Endothelial cell (in vitro differentiated cells): Measurements from ENCODE around the gene GARS1. TPM values are rescaled to one million over a fixed set of nuclear protein-coding genes. Genes with fewer than 3 reads are reported as not detected.
A peak's percentile ranks its signal among the peaks of the same experiment; 100 is the strongest.

ENCODE experiments used
- DNase-seq: peaks from one replicate; pipeline ENCODE4 v3.0.0; 2021; ENCODE audit warnings: low spot score
- H3K27ac Mint-ChIP-seq: one replicate; pipeline ENCODE4 v1.8.0; 2021; ENCODE audit warnings: mixed read lengths, inconsistent platforms; ENCODE audit not compliant: unreplicated experiment
- H3K27me3 Mint-ChIP-seq: one replicate; pipeline ENCODE4 v1.8.0; 2021; ENCODE audit warnings: mild to moderate bottlenecking, moderate library complexity, mixed read lengths, inconsistent platforms; ENCODE audit not compliant: unreplicated experiment
- H3K36me3 Mint-ChIP-seq: one replicate; pipeline ENCODE4 v1.8.0; 2021; ENCODE audit warnings: mild to moderate bottlenecking, low read depth, mixed read lengths, inconsistent platforms; ENCODE audit not compliant: unreplicated experiment
- H3K4me1 Mint-ChIP-seq: one replicate; pipeline ENCODE4 v1.8.0; 2021; ENCODE audit warnings: mild to moderate bottlenecking, mixed read lengths, inconsistent platforms; ENCODE audit not compliant: unreplicated experiment
- H3K4me3 Mint-ChIP-seq: one replicate; pipeline ENCODE4 v1.8.0; 2021; ENCODE audit warnings: mild to moderate bottlenecking, mixed read lengths, inconsistent platforms; ENCODE audit not compliant: unreplicated experiment
- H3K9me3 Mint-ChIP-seq: one replicate; pipeline ENCODE4 v1.8.0; 2021; ENCODE audit warnings: mixed read lengths, inconsistent platforms; ENCODE audit not compliant: unreplicated experiment
- CTCF ChIP-seq: fragments of 200-600 bp; sonication (generic); IDR thresholded peaks from one replicate; pipeline ENCODE4 v1.5.0; 2021; ENCODE audit warnings: antibody characterized with exemption; ENCODE audit not compliant: unreplicated experiment
- total RNA-seq: library from RNA; stranded (reverse); fragmentation: NEBNext Ultra II Directional; extraction: Animal tissue kit (Norgen Biotek cat#: 25700); gene quantifications from one replicate; pipeline ENCODE4 v1.2.1, GENCODE V29; 2021; ENCODE audit not compliant: unreplicated experiment

GARS1 gene
- total RNA-seq, 1 donor from 2014 or later = 91.3 TPM

GRCh38 chr7:30642789-30643188, 48.1 kb downstream of the GARS1 start:
- DNase-seq = no peak
- peaks cover 5% of the 10 kb centered on the region for H3K4me1 Mint-ChIP-seq
- H3K27me3 Mint-ChIP-seq = peaks cover 6% of the 10 kb centered on the region
- TF ChIP-seq CTCF = no peak
- no peaks in the 10 kb centered on the region for H3K9me3 Mint-ChIP-seq
- H3K4me3 Mint-ChIP-seq = peak overlapping the region; percentile 78
- peaks cover 13% of the 10 kb centered on the region for H3K36me3 Mint-ChIP-seq
- H3K27ac Mint-ChIP-seq = peak overlapping the region; percentile 77

GRCh38 chr7:30644286-30644955, 49.7 kb downstream of the GARS1 start:
- peaks cover 5% of the 10 kb centered on the region for H3K4me1 Mint-ChIP-seq
- H3K4me3 Mint-ChIP-seq = no peak overlapping the region
- no peak for DNase-seq
- TF ChIP-seq CTCF = no peak
- peaks cover 13% of the 10 kb centered on the region for H3K36me3 Mint-ChIP-seq
- no peaks in the 10 kb centered on the region for H3K9me3 Mint-ChIP-seq
- no peak overlapping the region for H3K27ac Mint-ChIP-seq
- peaks cover 7% of the 10 kb centered on the region for H3K27me3 Mint-ChIP-seq

GRCh38 chr7:30645661-30646060, 51.0 kb downstream of the GARS1 start:
- H3K36me3 Mint-ChIP-seq = peaks cover 13% of the 10 kb centered on the region
- peaks cover 5% of the 10 kb centered on the region for H3K4me1 Mint-ChIP-seq
- H3K9me3 Mint-ChIP-seq = no peaks in the 10 kb centered on the region
- no peak for TF ChIP-seq CTCF
- H3K4me3 Mint-ChIP-seq = no peak overlapping the region
- peaks cover 10% of the 10 kb centered on the region for H3K27me3 Mint-ChIP-seq
- DNase-seq = no peak
- no peak overlapping the region for H3K27ac Mint-ChIP-seq

GRCh38 chr7:30646154-30646553, 51.5 kb downstream of the GARS1 start:
- no peak for DNase-seq
- Mint-ChIP-seq H3K27me3 (peaks cover 10% of the 10 kb centered on the region), H3K36me3 (peaks cover 13% of the 10 kb centered on the region), H3K4me3 (no peak overlapping the region), H3K4me1 (peaks cover 5% of the 10 kb centered on the region), H3K9me3 (no peaks in the 10 kb centered on the region), H3K27ac (no peak overlapping the region)
- no peak for TF ChIP-seq CTCF

GRCh38 chr7:30647589-30648364, 53.1 kb downstream of the GARS1 start:
- Mint-ChIP-seq H3K27me3 (peaks cover 10% of the 10 kb centered on the region), H3K9me3 (no peaks in the 10 kb centered on the region), H3K4me1 (peaks cover 5% of the 10 kb centered on the region), H3K27ac (no peak overlapping the region), H3K4me3 (peak overlapping the region; percentile 30), H3K36me3 (peaks cover 13% of the 10 kb centered on the region)
- no peak for TF ChIP-seq CTCF
- DNase-seq = no peak
